D721Med (cell line): Measurements from ENCODE around the gene HACL1.

ENCODE experiments used
- DNase-seq: peaks from one replicate; pipeline ENCODE4 v3.0.0; 2011; ENCODE audit warnings: low spot score; ENCODE audit not compliant: insufficient read length
- FAIRE-seq: peaks from 2 replicates; lab custom pipeline; 2011; peaks lifted over from hg19 to GRCh38; lab: Jason Lieb, UNC
- TF ChIP-seq, protein P1 (sequence below): IDR thresholded peaks from 2 replicates; pipeline ENCODE4 v1.5.1; 2012; ENCODE audit warnings: mild to moderate bottlenecking, control low read depth; ENCODE audit not compliant: insufficient read depth; ENCODE audit errors: missing control alignments

HACL1 gene

GRCh38 chr3:15557511-15557946, 43.8 kb downstream of the HACL1 start:
- DNase-seq = no peak
- TF ChIP-seq, protein P1, sequence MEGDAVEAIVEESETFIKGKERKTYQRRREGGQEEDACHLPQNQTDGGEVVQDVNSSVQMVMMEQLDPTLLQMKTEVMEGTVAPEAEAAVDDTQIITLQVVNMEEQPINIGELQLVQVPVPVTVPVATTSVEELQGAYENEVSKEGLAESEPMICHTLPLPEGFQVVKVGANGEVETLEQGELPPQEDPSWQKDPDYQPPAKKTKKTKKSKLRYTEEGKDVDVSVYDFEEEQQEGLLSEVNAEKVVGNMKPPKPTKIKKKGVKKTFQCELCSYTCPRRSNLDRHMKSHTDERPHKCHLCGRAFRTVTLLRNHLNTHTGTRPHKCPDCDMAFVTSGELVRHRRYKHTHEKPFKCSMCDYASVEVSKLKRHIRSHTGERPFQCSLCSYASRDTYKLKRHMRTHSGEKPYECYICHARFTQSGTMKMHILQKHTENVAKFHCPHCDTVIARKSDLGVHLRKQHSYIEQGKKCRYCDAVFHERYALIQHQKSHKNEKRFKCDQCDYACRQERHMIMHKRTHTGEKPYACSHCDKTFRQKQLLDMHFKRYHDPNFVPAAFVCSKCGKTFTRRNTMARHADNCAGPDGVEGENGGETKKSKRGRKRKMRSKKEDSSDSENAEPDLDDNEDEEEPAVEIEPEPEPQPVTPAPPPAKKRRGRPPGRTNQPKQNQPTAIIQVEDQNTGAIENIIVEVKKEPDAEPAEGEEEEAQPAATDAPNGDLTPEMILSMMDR = peak; percentile 47
- FAIRE-seq = no peak

DNA sequence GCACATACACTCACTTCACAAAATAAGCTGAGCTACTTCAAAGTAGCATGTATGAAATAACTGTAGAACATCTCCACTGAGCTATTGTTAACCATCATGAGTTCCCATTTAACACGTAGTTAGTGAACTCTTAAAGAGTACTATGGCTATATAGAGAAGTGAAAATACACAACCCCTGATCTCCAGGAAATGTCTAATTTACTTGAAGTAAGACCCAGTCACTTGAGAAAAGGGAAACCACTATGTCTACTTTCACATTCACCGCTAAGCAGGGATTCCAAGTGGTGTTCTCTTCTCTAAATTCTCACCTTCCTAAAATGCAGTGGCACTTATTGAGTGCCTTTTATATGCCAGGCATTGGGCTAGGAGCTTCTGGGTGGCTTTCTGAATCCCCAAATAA, 44.9 kb downstream of the HACL1 start:
- no peak for DNase-seq
- no peak for FAIRE-seq
- TF ChIP-seq, protein P1 = no peak

- DNase-seq = no peak
These were observed 47.6 kb downstream of the HACL1 start for GRCh38 chr3:15553749-15554148.

DNA sequence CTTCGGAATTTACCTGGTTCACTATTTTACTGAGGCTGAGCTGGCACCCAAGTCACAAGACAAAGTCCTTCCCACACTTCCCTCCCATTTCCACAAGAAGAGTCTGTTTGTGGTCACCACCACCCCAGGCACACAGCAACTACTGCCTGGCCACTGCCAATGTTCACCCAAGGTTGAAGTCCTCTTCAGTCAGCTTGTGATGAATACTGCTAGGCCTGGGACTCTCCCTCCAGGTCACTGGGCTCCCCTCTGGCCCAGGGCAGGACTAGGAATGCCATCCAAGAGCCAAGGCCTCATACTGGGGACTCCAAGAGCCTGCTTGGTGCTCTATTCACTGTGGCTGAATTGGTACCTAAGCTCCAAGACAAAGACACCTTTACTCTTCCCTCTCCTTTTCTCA, 49.5 kb downstream of the HACL1 start:
- DNase-seq (no peak), FAIRE-seq (no peak)
- TF ChIP-seq, protein P1 = no peak

More at GRCh38 chr3:15553749-15554148, 47.6 kb downstream of the HACL1 start:
- TF ChIP-seq, protein P1 = no peak
- no peak for FAIRE-seq

- FAIRE-seq = no peak
- no peak for DNase-seq
- TF ChIP-seq, protein P1 = no peak
These were observed 51.5 kb downstream of the HACL1 start for GRCh38 chr3:15549846-15550245.

- TF ChIP-seq, protein P1 = no peak
- FAIRE-seq (no peak), DNase-seq (no peak)
These were observed 58.8 kb downstream of the HACL1 start for GRCh38 chr3:15542614-15543013.

- peak; percentile 87 for FAIRE-seq
- DNase-seq = peak; percentile 23
- TF ChIP-seq, protein P1 = no peak
These were observed 60.0 kb downstream of the HACL1 start for GRCh38 chr3:15541371-15541770.
